HG03460 (cell line): ENCODE results near the gene GLYR1.

Source experiments
- ATAC-seq: cut with Tn5 transposase; IDR thresholded peaks from one replicate; pipeline ENCODE4 v1.9.1; 2021; ENCODE audit not compliant: unreplicated experiment

The GLYR1 gene

DNA sequence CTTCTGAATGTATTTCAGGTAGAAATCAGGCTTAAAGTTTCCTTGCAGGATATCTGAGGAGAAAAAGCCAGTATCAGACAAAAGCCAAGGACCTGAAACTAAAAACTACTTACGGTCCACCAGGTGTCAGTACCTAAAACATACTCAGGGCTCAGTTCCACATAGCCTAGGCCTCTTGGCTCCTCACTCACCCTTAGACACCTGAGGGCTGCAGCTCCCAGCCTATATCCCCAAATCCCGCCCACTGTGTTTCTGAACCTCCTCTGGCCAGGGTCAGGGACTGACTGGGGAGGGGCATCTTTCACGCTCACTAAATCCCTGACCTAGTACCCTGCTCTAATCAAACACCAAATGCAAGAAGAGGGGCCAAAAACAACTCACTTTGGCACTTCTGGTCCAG lies 35.8 kb downstream of the GLYR1 start:
- ATAC-seq = no peak

DNA sequence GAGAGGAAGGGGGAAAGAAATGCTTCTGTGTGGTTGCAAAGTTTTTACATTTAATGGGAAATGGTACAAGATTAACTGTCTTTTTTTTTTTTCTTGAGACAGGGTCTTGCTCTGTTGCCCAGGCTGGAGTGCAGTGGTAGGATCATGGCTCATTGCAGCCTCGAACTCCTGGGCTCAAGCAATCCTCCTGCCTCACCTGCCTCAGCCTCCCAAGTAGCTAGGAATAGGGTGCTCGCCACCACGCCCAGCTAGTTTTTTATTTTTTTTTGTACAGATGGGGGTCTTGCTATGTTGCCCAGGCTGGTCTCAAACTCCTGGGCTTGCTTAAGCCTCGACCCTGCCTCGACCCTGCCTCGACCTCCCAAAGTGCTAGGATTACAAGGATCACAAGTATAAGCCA lies 40.8 kb downstream of the GLYR1 start:
- ATAC-seq = no peak

DNA sequence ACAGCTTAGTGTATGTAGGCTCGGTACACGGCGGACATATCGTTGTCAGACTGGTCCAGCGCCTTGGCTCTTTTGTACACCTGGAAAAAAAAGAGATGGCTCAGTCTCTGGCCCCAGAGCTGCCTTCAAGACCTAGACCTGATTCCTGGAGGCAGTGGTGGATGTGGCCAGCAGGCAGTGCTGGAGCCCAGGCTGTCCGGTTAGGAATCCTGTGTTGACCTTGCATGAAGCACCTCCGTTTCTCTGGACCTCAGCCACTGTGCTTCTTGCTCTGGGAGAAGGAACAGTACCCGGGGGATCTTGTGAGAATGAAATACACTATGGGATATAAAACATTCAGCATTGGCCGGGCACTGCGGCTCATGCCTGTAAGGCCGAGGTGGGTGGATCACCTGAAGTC lies 41.9 kb downstream of the GLYR1 start:
- ATAC-seq = no peak

DNA sequence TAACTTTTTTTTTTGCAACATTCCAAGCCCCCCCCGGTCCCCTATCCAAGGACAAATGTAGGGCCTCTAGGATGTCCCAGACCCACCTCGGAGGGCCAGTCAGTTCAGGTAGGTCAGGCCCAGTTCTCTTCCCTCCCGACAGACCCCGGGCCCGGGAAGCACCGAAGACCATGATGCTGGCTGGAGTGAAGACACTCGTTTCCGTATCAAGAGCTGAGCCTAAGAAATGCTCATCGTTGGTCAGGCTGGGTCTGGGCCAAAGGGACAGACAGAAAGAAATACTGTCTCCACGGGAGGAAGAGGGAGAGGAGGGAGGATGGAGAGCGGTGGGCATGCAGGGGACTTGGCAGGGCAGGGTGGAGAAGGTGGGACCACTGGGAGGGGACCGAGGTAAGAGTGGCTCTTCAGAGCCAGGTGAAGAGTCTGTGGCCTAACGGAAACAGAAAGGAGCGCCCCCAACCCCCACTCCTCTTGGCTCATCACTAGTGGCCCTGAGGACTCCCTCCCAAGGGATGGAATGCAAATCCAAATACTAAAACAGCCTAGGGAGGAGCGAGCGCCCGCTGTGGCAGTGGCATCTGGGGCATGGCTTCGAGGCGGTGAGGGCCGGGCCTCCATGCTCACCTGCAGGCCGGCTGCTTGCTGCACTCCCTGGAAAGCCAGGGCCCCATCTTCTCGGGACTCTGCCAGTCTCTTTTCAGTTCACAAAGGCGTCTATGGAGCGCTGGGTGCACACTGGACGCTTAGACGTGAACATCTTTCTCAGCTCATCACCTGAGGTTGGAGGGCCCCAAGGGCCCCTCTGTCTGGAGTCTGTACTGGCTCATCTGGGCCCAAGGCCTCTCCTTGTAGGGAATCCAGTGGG lies 43.0 kb downstream of the GLYR1 start:
- ATAC-seq = no peak

DNA sequence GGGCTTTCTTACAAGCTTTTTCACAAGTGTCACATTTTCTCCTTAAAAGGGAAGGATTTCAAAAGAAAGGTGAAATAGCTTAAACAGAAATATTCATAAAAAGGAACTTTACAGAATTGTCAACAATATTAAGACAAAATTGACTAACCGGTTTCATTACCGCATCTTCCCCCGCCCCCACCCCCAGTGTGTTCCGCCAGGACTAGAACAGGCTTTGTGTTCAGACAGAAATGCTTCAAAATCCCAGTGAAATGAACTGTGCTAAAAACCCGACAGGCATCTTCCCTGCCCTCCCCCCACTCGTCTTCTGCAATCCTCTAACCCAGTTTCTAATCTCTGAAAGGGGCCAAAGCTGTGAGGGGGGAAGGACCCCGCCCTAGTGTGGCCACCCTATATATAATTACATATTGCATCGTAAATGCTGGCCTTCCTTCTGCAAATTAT lies 43.7 kb downstream of the GLYR1 start:
- ATAC-seq = no peak

DNA sequence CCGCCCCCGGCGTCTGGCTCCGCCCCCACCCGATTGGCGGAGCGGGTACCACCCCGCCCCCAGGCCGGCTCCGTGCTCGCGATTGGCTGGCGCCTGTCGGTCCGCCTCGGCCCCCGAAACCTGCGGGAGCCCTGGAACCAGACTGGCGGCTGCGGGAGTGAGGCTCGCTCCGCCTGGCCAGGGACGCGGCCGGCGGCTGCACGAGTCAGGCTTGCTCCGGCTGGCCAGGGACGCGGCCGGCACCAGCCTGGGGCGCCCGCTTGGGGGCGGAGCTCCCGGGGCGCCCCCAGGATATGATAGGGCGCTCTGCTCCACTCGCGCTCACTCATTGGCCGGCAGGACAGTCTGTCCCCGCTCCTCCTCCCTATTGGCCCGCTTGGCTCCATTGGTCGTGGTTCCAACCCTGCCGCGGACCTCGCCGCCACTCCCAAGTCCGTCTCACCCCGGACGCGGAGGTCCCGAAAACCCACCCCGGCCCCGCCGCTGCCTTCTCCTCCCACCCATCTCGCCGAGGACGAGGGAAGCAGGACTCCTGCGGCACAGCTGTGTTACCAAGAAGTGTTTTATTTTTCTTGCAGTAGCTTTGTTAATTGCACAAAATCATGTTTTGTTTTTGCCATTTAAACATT lies 44.3 kb downstream of the GLYR1 start:
- peak; percentile 89 for ATAC-seq

DNA sequence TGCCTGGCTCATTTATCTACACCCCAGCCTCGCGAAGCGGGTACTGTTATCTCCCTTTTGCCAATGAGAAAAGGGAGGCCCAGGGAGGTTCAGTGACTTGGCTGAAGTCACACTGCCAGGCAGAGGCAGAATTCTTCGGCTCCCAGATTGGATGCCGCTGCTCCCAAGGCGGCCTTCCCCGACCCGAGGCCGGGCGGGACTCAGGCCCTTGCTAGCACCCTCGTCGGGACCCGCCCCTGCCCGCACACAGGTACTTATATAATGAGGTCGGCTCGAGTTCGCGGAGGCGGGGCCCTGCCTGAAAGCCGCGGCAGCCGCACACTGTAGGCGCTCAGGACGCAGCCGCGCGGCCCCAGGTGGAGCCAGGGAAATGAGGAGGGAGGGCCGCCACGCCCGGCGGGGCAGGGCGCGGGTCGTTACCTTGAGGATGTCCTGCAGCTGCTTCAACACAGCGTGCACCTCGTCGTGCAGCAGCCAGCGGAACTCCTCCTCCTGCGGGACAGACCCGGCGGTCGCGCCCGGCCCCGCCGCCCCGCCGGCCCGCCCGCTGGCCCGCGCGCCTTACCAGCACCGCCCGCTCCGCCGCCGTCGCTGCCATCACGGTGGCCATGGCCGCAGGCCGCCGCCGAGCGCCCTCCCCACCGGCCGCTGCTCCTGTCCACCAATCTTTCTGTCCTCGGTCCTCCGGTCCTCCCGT lies 45.0 kb downstream of the GLYR1 start, which contains the start of gene ROGDI:
TSS of gene ROGDI (minus strand) at position 672 of the 697 bp plus-strand sequence. CDS start at position 610, 62 bp downstream.
- ATAC-seq = peak; percentile 55

DNA sequence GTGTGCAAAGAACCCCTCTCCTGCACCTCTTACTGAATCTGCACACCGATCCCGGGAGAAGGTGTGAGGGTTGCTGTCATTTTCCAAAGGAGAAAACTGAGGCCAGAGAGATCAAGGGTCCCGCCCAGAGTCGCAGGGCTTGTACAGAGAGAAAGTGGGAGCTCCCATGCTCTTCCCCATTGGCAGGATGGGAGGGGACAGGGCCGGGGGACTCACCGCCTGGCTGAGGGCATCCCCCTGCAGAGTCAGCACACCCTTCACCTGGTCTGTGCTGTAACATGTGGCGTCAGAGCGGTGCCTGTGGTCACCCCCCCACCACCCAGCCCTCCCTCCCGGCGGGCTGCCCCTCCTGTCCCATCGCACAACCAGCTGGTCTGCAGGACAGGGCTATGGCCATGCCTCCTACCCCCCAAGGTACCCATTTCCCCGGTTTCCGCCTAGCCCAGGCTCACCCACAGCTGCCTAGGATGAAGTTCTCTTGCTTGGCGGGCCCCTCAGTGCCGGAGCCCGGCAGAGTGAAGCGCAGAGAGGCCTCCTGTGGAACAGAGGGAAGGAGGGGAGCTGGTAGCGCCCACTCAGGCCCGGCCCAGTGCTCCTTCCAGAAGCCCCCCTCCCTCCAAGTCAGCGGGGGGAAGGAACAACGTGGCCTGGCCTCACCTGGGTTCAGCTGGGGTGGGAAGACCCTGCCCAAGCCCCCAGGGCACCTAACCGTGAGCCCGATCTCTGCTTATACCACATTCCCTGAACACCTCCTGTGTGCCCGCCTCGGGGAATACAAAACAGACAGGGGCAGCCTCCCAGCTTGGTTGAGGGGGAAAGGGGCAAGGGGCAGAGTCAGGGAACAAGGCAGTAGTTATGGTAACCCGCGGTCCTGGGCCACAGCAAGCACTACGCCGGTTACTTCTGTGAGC lies 45.8 kb downstream of the GLYR1 start:
- ATAC-seq = no peak

DNA sequence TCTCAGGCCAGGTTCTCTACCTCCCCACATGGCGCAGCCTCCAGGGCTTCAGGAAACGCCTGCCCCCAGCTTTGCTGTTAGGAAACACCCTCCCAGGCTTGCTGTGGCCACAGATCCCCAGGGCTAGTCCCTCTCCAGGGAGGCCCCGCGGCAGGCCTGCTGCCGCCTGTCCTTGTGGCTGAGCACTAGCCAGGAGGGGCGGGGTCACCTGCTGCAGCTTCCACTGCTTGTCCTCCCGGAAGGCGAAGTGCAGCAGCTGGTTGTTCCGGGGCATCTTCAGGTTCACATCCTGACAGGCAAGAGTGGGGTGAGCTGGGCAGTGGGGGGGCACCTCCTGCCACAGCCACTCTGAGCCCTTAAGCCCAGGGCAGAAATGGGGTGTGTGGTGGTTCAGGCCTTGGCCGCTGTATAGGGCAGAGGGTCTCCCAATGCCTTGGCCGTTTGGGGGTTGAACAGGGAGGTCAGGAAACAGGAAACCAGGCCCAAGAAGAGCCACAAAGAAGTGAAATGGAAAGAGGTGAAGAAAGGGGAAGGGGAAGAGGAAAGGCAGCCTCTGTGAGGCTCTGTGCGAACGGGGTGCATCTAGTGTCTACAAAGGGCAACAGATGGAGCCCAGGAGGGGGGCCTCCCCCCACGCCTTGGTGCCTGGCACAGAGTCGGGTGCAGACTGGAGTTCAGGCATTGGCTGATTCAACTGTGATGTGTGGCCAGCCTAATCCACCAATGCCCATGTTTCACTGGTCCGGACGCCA lies 46.6 kb downstream of the GLYR1 start:
- ATAC-seq = no peak

DNA sequence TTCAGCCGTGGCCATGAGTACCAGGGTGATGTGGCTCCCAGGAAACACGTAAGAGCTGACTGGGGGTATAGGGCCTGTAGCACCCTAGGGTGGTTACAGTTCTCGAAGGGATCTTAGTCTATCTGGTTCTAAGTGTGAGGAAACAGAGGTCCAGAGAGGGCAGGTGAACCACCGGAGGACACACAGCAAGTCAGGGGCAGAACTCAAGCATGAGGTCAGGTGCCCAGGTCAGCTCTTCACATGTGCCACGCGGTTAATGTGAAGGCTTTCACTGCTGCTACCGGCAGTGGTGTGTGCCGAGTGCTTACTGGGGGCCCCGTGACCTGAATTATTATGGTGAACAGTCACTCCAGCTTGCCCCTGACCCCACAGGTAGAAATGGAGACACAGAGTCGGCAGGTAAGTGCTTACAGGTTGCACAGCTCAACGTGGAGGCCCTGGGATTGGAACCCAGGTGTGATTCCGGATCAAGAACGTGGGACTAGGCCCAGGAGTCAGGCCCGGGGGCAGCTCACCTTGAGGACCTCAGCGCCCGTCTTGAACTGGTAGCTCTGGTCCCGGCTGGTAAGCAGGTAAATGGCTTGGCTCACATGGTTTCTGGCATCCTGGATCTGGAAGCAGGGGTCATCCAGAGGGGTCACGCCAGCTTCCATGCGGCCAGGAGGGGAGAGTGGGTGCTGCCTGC lies 47.8 kb downstream of the GLYR1 start:
- no peak for ATAC-seq

DNA sequence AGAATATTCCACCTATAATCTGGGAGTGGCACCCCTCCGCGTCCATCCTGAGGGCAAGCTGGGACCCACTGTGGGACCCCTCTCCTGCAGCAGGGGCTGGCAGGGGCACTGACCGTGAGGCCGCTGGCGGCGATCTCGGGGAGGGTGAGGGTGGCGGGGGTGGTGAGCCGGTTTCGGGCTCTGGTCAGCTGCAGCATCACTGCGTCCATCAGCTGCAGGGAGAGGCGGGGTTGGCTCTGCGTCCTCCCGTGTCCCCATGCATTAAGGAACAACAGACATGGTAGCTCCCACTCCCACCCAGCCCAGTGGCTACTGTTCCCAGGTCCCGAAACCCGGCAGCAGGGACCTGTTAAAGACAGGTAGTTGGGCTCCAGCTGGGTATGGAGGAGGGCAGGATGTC lies 48.6 kb downstream of the GLYR1 start:
- ATAC-seq = no peak

DNA sequence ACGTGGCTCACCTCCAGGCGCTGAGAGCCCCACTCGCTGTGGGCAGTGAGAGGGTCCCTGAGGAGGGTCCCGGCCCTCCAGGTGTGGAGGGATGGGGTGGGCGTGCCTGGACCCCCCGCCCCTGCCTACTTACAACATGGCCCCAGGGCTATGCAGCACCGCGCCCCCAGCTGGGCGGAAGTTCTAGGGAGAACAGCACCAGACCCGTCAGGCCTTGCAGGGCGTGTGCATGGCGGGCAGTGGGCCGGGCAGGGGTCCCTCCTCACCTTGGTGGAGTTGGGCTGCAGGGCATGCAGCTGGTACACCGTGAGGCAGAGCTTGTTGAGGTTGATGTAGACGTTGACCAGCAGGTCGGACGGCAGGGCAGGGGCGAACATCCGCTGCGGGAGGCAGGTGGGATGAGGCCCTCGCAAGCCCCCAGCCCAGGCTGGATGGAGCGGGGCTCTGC lies 49.3 kb downstream of the GLYR1 start:
- no peak for ATAC-seq

DNA sequence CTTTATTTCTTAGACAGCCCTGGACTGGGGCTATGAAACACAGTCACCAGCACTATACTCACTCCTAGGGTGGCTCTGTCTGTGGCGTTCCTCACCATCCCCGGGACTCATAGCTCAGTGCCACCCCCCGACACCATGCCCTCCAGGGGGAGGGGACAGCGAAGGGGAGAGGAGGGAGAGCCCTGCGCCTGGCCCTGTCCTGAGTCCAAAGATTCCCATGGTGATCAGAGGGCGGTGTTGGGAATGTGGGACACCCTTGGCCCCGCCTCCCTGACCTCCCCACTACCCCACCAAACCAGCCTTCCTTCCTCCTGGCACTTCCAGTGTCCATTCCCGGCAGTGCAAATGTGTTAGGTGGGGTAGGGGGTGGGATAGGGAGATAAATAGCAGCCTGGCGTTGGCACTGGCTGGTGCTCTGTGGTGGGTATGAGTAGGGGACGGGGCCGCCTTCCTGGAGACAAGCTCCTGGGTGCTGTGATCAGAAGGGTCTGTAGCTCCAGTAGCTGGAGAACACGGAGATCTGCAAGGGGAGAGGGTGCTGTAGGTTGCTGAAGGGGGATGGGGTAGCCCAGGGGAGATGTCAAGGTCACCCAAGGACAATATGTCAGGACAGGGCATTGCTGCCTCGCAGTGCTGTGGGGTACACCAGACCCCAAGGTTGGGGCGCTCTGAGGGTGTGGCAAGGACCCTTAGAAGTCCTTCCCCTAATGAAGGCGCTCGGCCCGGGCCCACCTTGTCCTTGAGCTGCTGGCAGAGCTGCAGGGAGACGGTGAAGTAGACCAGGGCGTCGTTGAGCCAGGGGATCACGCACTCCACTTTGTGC lies 49.9 kb downstream of the GLYR1 start:
- ATAC-seq = no peak

DNA sequence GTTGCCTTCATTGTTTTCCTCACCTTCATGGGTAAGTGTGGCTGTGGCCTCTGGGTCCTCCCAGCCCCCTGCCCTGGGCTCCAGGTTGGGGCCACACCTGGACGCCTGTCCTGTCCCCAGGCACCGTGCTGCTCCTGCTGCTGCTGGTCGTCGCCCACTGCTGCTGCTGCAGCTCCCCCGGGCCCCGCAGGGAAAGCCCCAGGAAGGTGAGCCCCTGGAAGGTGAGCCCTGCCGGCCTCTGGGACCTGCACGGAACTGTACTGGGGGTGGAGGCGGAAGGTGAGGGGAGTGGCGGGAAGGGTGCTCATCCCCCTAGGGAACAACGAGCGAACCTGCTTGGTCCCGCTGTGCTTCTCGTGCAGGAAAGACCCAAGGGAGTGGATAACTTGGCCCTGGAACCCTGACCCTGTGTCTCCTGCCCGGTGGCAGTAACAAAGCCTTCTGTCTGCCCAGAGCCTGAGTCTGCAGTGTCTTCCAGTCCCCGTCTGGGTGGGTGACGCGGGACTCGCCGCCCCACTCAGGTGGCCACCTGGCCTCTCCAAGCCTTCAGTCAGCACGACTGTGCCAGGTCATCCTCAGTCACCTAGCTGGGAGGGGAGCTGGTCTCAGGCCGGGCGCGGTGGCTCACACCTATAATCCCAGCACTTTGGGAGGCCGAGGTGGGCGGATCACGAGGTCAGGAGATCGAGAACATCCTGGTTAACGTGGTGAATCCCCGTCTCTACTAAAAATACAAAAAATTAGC lies 51.1 kb downstream of the GLYR1 start:
- ATAC-seq = no peak

DNA sequence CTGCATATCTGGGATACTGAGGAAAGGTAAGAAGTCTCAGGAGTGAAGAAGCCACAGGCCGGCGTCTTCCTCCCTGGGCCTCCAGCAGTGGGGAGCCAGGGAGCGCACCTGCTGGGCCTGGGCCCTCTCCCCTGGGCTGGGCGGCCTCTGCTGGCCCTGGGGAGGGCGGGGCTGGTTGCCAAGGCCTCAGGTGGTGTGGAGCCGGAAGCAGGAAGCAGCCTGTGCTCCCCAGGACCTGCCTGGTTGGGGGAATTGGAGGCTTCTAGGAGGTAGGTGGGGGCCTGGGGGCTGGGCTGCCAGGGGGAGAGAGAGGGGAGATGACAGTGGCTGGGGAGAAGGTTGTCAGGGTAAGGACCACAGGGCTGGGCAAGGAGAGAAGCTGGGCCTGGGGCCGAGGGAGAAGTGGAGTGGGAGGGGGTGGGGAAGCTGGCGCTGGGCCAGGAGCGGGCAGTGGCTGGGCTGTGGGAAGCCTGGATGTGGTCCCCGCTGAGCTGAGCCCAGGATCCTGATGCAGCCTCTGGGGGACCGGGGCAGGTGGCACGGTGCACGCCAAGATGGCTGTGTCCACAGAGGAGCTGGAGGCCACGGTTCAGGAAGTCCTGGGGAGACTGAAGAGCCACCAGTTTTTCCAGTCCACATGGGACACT lies 51.8 kb downstream of the GLYR1 start, which contains the start of gene SMIM22:
TSS of gene SMIM22 (plus strand) at position 189 of the 647 bp plus-strand sequence. CDS start at position 555, 366 bp downstream.
- no peak for ATAC-seq

DNA sequence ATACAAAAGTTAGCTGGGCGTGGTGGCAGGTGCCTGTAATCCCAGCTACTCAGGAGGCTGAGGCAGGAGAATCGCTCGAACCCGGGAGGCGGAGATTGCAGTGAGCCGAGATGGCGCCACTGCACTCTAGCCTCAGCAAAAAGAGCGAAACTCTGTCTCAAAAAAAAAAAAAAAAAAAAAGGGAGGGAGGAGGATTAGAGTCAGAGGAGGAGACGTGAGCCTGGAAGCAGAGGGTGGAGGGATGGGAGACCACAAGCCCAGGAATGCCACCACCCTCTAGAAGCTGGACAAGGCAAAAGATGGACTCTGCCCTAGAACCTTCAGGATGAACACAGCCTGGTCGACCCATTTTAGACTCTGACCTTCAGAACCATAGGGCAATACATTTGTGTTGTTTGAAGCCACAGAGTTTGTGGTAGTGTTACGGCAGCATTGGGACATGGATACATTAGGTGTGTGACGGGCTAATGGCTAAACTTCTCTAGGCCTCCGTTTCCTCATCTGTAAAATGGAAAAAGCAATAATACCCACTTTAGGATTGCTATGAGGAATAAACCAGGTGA lies 54.1 kb downstream of the GLYR1 start:
- ATAC-seq = no peak

DNA sequence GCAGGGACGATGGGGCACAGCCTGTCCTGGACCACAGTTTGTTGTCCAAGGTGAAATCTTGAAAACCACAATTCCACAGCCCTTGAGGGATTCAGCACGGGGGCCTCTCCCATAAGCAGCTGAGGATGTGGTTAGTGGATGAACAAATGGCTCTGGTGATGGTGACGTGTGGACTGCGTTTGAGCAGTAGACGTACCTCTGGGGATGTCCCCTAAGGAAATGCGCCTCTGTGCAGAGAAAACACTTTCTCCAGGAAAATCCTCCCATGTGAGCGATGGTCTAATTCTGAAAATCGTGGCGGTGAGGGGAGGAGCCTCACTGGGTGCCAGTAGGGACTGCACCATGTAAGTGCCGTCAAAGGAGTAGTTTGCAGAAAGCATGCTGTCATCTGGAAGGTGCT lies 56.2 kb downstream of the GLYR1 start:
- ATAC-seq = no peak
